Activated effector memory CD4-positive, alpha-beta T cell treated with Interleukin-2 at 50 U/mL for 16 hours (primary cell): ENCODE results near the gene EPB41L3.

Experiments used
- DNase-seq: peaks from one replicate; pipeline ENCODE4 v3.0.0-alpha.2; 2020

Gene EPB41L3

GRCh38 chr18:5398269-5398668 is 145.5 kb downstream of the EPB41L3 start:
- no peak for DNase-seq

- DNase-seq, result no peak
Observed at GRCh38 chr18:5397102-5397501, 146.7 kb downstream of the EPB41L3 start.

GRCh38 chr18:5395860-5396448 is 147.8 kb downstream of the EPB41L3 start:
- DNase-seq, result no peak

- DNase-seq, result no peak
Observed at GRCh38 chr18:5393779-5394178, 150.0 kb downstream of the EPB41L3 start.

DNA sequence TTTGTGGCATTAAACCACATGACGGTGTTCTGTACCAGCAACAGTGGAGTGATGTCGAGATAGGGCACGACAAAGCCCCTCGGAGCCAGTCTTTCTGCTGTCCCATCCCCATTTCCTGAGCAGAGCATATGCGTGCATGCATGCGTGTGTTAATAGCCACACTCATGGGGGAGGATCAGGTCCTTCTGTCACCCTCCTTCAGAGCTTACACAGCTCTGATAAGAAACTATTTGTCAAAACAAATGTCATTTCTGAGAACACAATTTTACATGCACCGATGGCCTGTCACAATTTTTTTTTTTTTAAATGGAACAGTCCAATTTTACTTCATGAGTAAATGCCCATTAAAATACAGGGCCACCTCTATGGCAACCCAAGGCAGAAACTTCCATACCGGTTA is 152.4 kb downstream of the EPB41L3 start:
- DNase-seq, result no peak

GRCh38 chr18:5389356-5389755 is 154.4 kb downstream of the EPB41L3 start:
- DNase-seq, result no peak

DNA sequence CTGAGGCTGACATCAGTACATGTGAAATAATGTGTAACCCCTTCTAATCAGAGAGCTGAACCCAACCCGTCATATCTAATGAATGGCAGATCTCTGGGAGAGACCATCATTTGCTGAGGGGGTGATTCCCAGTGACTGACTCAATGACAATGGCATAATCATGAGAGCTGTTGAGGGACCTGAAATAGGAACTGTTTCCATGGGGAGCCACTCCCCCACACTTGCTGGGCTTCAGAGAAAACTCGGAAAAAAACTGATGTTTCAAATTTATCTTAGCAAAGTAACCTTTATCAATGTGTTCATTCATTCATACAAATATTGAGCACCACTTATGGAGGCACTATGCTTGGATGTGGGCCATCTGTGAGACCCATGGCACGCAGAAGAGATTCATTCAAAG is 154.9 kb downstream of the EPB41L3 start:
- no peak for DNase-seq

DNA sequence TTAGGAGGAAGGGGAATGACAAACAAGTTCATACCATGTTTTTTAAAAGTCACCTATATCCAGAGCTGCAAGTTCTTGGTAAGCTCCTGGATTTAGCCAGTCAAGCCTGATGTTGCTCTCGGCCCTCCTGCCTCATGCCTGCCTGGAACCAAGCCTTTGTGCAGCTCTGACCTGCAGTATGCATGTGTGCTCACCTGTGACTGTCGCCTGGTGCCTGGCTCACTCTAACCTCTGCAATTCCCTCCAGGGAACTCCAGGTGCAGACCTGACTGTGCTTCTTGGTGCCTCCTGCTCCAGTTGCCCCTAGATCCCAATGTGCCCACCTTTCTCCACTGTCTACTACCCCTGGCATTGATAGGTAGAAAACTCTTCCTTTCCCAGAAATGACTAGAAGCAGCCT is 163.2 kb downstream of the EPB41L3 start:
- DNase-seq, result no peak

GRCh38 chr18:5376986-5377385 is 166.8 kb downstream of the EPB41L3 start:
- DNase-seq, result no peak

GRCh38 chr18:5370332-5370731 is 173.5 kb downstream of the EPB41L3 start:
- no peak for DNase-seq

DNA sequence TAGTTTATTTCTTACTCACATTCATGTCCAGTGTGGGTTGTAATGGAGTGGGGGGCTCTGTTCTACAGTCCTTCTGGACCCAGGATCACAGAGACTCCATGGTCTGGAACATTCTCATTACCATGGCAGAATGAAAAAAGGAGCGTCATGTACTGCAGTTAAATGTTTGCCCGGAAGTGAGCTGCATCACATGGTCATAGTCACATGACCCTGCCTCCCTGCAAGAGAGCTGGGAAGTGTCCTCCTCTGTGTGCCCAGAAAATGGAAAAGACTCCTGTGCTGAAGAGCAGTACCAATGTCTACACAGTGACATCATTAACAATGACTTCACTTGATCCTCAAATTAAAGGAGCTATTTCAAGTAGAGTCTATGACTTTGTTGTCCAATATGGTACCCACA is 174.3 kb downstream of the EPB41L3 start:
- no peak for DNase-seq

- no peak for DNase-seq
Observed at GRCh38 chr18:5365443-5365842, 178.4 kb downstream of the EPB41L3 start.

DNA sequence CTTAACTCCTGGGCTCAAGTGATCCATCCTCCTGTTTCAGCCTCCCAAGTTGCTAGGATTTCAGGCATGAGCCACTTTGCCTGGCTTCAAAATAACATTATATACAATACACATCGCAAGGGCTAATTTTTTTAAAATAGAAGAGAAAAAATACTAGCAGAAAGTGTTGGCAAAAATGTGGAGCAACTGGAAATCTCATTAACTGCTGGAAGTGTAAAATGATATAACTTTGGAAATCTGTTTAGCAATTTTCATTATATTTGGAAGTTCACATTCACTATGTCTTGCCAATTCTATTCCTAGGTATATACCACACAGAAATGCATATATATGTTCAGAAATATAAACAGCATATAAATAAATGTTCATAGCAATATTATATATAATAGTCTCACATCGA is 193.2 kb downstream of the EPB41L3 start:
- DNase-seq, result no peak
